Stimulated activated CD8-positive, alpha-beta memory T cell treated with anti-CD3 and anti-CD28 coated beads, Interleukin-7, amount 100 ng/mL, for 24 hours (primary cell): ENCODE measurements around the gene UST.

ENCODE experiments used
- DNase-seq: peaks from one replicate; pipeline ENCODE4 v3.0.0-alpha.2; 2020; ENCODE audit warnings: low read depth

UST gene

DNA sequence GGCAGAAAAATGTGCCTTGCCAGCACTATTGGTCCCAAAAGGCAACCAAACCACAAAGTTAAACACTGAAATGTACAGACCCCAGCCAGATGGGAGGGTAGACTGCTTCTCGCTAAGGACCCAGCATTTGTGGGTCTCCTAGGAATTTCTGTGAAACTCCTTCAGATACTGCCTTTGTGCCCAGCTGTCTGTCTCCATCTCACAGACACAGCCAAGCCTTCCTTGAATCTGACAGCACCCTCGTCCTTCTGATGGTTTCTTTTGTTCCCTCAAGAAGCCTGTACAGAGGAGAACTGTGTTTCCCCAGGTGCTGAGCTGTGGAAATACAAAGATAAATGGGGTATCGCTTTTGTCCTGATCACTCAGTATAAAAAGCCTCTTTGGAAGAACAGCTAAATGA is 316.6 kb downstream of the UST start:
- DNase-seq, result no peak

GRCh38 chr6:149064001-149064659 is 317.3 kb downstream of the UST start:
- no peak for DNase-seq

DNA sequence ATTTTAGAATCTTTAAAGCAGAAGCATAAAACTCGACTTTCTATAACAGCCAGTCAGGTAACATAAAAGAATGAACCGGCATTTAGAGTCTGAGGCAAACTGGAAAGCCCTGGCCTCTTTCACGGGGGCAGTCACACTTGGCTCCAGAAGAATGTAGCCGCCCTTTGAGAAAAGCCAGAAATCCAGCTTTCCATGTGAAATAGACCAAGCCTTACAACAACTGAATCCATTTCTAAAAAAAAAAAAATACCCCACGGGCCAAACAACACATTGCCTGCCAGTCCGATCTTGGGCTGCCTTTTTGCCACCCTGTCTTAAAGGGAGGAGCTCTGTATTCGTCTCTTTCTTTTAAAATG is 317.8 kb downstream of the UST start:
- no peak for DNase-seq

DNA sequence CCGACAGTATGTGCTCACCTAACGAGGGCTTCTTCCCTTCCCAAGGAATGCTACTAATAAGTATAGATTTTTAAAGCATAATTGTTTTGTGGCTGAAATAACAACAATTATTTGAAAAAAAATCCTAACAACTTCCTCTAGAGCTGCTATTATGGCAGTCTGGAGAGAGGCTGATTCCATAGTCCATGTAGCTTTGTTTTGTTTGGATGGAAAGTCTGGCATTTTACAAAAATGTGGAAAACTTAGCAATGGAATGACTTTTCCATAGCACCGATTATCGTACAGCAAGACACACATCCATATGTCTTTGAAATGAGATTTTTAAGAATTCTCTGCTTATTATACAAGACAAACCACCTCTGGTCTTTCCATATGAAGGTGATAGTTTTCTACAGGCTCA is 318.3 kb downstream of the UST start:
- no peak for DNase-seq

DNA sequence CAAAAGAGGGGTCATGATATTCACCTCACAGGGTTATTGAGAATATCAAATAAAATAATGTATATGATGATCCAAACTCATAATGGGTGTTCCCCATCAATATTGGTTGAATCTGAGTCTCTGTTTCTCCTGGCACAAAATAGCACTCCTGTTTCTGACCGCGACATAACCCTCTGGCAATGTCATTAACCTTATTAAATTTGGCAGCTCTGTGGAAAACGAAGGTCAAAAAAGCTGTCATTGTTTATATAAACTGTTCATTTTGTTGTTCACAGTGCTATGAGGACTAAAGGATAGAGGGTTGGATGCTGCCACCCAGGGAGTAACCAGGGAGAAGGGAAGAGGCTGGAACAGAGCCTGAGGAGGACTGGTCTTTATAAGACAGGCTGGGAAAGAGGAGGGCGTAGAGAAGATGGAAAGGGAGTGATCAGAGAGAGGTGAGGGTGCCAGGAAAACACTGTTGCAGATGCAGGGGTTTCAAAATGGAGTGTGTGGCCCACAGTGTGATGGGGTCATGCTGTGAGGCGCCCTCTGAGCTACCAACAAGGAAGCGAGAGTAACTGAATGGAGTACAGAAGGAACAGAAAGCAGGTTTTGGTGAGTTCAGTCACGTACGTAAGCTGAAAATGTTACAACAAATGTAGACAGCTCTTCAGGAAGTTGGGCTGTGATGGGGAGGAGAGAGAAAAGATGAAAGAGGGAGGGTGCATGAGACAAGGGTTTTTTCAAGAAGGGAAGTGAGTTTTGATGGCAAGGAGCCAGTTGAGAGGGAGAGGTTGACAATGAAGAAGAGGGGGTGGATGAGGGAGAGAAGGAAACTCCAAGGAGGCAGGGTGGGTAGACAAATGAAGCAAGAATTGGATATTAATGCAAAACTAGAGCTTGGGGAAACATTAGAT is 319.1 kb downstream of the UST start:
- no peak for DNase-seq

- no peak for DNase-seq
Measured at GRCh38 chr6:149071997-149072396, 325.2 kb downstream of the UST start.

- DNase-seq, result no peak
Measured at GRCh38 chr6:149074832-149075258, 328.0 kb downstream of the UST start.

GRCh38 chr6:149075616-149076354 is 329.0 kb downstream of the UST start:
- DNase-seq, result no peak

GRCh38 chr6:149076355-149076734 is 329.5 kb downstream of the UST start:
- no peak for DNase-seq

DNA sequence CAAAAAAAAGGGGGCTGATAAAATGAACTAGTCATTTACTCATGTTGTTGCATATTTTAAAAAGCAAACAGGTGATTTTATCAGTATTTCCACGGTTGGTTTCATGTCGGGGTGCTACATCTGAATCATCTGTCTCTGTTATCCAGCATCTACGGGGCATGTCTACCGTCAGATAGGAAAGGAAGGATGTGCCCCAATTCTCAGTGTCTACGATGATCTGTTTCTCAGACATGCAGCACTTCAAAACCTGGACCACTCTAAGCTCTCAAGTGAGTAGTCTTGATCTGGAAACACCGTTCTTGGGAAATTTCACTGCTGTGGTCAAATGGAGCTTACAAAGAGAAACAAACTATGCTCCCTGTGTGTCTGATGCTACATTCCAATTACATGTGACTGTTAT is 330.4 kb downstream of the UST start:
- DNase-seq, result no peak

DNA sequence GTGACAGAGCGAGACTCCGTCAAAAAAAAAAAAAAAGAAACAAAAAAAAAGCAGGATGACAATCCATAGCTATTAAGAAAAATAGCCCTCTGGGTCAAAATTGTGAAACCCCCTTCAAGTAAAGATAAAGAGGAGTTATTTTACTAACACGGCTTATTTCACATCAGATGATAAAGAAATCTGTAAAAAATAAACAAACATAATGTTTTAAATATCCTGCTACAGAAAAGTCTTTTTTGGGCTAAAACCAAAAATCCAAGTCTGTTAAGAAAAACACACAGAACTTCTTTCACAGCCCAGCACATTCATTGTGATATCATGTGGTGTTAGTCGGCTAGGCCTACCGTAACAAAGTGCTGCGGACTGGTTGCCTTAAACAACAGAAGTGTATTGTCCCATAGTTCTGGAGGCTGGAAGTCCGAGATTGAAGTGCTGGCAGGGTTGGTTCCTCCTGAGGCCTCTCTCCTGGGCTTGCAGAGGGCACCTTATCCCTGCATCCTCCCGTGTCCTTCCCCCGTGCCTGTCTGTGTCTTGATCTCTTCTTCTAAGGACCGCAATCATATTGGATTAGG is 331.5 kb downstream of the UST start:
- no peak for DNase-seq

- DNase-seq, result no peak
Measured at GRCh38 chr6:149079456-149079855, 332.6 kb downstream of the UST start.

GRCh38 chr6:149079911-149080491 is 333.2 kb downstream of the UST start:
- DNase-seq, result no peak

DNA sequence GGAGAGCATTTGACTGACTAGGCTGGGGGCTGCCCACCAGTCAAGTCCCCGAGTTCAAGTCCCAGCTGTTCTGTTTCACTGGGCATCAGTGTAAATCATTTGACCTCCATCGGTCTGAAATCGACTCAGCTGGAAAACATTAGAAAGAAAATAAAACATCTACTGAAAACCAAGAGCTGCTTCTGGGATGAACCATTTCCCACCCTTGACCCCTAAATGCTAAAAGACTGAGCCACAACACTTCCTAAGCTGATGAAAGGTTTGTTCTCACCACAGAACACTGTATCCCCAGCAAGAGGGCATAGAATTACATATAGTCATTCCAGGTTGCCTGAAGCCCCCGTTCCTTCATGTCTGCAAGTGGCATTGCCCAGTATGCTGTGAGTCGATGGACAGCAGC is 333.7 kb downstream of the UST start:
- DNase-seq, result no peak

DNA sequence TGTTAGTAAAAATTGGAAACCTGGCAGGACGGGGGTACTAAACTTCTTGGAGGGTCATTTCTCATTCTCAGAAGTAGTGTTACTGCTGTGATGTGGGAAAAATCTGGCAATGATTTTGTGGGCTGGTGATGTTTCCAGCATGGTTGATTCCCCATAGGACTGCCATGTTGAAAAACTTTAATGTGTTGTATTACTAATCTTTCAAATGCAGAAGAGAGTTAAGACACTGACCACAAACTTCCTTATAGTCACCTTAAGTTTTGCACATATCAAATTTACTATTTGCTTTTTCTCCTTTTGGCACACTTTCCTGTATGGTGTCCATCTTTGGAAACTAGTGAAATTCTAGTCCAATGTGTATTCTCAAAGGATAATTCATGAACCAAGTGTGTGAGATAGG is 334.5 kb downstream of the UST start:
- DNase-seq, result no peak

- DNase-seq, result peak; percentile 76
Measured at GRCh38 chr6:149082320-149082719, 335.5 kb downstream of the UST start.

DNA sequence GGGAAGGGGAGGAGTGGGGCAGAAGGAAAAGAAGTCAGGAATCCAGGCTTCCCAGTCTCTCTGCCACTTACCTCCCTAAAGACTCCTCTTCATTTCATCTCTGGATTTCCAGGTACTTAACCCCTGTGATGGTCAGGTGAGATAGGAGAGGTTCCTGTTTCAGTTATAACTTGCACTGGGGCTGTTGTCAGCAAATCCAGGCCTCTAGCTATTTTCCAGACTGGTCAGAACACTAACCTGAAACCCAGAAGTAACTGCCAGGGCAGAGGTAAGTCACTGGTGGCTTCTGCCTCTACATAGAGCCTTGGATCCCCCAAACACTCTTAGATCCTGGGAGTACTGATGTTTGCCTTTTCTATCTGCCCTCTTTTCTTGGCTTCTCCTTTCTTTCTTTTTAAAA is 337.2 kb downstream of the UST start:
- DNase-seq, result no peak

DNA sequence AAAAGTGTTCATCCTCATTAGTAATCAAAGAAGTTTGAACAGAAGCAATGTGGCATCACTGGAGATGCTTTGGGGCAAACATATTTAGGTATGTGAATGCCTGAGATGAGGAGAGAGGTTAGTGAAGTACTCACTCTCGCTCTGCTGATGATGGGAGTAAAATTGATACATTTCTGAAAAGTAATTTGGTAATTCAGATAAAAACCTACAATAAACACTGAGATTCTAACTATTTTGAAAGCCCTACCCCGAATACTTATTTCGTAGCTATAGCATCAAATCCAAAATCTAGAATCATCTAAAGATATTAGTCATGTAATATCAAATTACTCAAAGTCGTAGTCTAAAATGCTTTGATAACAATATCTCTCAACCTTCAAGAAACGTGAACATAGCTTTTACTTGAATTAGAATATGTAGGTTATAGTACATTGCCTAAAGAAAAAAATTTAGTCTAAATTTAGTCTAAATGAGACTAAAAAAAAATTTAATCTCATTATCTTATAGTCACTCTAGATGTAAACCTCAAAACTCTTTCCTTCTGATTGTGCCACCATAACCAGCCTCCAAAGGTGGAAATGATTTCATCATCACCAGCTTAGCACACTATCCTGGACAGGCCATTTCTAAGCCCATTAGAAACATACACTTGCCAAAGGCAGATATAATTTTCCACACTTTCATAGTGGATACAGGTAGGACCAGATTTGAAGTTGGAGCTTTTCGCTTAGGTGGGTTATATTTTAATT is 338.2 kb downstream of the UST start:
- no peak for DNase-seq

DNA sequence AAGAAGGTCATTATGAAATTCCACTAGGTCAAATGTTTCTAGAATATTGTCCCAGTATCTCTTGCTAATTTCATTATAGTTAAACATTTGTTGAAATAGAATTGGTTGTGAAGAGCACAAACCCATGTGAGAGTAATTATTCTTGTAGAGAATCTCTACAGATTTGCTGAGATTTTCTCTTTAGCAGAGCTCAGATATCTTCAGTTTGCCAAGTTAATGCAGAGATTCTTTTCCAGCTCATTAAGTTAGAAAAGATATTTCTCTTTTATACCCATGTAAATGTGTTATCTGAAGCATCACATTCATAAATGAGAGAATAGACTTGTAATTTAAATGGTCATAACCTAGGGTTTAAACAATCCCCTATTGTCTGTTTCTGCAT is 338.7 kb downstream of the UST start:
- no peak for DNase-seq

DNA sequence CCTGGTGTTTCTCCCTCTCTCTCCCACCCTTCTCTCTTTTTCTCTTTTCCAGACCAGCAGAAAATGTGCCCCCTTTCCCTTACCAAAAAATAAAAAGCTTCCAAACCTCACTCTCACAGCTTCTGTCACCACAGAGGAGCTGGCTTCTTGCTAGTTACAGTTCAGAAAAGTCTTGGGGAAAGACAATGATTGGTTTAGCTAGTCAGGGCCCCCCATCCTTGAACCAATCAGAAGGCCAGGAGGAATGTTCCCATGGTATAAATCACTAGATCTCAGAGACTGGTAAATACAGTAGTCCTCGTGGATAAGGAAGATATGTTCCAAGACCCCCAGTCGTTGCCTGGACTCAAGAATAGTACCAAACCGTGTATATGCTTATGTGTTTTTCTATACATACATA is 339.5 kb downstream of the UST start:
- DNase-seq, result no peak

DNA sequence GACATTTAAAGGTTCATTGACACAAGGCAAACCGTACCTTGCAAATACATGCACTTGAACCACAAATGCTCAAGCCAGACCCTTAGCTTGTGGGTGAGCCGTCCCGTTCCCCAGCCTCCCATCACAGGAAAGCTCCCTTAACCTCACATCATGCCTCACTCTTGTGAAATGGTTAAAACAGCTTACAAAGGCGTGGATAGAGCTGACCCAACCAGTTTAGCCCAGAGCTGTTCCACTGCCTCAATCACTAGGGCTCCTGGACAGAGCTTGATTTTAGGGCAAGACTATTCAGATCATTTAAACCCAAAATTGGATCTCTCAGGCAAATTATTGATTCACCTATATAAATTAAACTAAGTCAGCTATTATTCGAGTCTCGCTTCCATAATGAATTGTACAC is 341.1 kb downstream of the UST start:
- no peak for DNase-seq

GRCh38 chr6:149088361-149088760 is 341.5 kb downstream of the UST start:
- DNase-seq, result no peak
